Activated CD4-positive, alpha-beta T cell treated with anti-CD3 and anti-CD28 coated beads for 4 hours (primary cell): ENCODE measurements around the gene VEGFA.

ENCODE experiments used
- DNase-seq, 2 donors: peaks; one replicate each; pipeline ENCODE4 v3.0.0-alpha.2; 2020

VEGFA gene

GRCh38 chr6:43788301-43788700 lies 18.3 kb downstream of the VEGFA start:
- no peak for DNase-seq

GRCh38 chr6:43789447-43789846 lies 19.4 kb downstream of the VEGFA start:
- no peak for DNase-seq

GRCh38 chr6:43790031-43790430 lies 20.0 kb downstream of the VEGFA start:
- no peak for DNase-seq

- no peak for DNase-seq
Measured at GRCh38 chr6:43791745-43792422, 21.9 kb downstream of the VEGFA start.

- no peak for DNase-seq
Measured at GRCh38 chr6:43793154-43793874, 23.3 kb downstream of the VEGFA start.

GRCh38 chr6:43793875-43794242 lies 23.8 kb downstream of the VEGFA start:
- DNase-seq: no peak

GRCh38 chr6:43795421-43795820 lies 25.4 kb downstream of the VEGFA start:
- DNase-seq: no peak

- no peak for DNase-seq
Measured at GRCh38 chr6:43796168-43796567, 26.2 kb downstream of the VEGFA start.

- no peak for DNase-seq
Measured at GRCh38 chr6:43796903-43797890, 27.2 kb downstream of the VEGFA start.

- DNase-seq: no peak
Measured at GRCh38 chr6:43797919-43798318, 27.9 kb downstream of the VEGFA start.

- DNase-seq: no peak
Measured at GRCh38 chr6:43798688-43799444, 28.9 kb downstream of the VEGFA start.

- no peak for DNase-seq
Measured at GRCh38 chr6:43799551-43800297, 29.7 kb downstream of the VEGFA start.

GRCh38 chr6:43800298-43800623 lies 30.2 kb downstream of the VEGFA start:
- no peak for DNase-seq

GRCh38 chr6:43800746-43801494 lies 30.9 kb downstream of the VEGFA start:
- DNase-seq: no peak

GRCh38 chr6:43801495-43802181 lies 31.6 kb downstream of the VEGFA start:
- no peak for DNase-seq

GRCh38 chr6:43803055-43803782 lies 33.2 kb downstream of the VEGFA start:
- DNase-seq: no peak

GRCh38 chr6:43803783-43804549 lies 34.0 kb downstream of the VEGFA start:
- no peak for DNase-seq

GRCh38 chr6:43804550-43805223 lies 34.7 kb downstream of the VEGFA start:
- DNase-seq: no peak

- DNase-seq: no peak
Measured at GRCh38 chr6:43805699-43806042, 35.7 kb downstream of the VEGFA start.
